Prostate gland (tissue), 2 donors: ENCODE data around the gene ERMP1. TPM values are rescaled to one million over a fixed set of nuclear protein-coding genes. Genes with fewer than 3 reads are reported as not detected.

ENCODE experiments used
- DNase-seq: peaks from one replicate; pipeline ENCODE4 v3.0.0-alpha.2; 2019; ENCODE audit warnings: low spot score
- H3K27ac ChIP-seq, 2 donors: fragments of 200-600 bp; sonication (generic); 2 replicates each; pipeline ENCODE4 v1.5.1; 2017 to 2019
- H3K27me3 ChIP-seq: fragments of 200-600 bp; sonication (generic); replicated peaks from 2 replicates; pipeline ENCODE4 v1.5.1; 2019; ENCODE audit not compliant: insufficient read depth
- H3K36me3 ChIP-seq, 2 donors: fragments of 200-600 bp; sonication (generic); 1 replicate in 1 of 2; 2 replicates in 1 of 2; pipeline versions ENCODE4 v1.5.1 to v1.8.1; 2017 to 2019
- H3K4me1 ChIP-seq: fragments of 200-600 bp; sonication (generic); replicated peaks from 2 replicates; pipeline ENCODE4 v1.5.1; 2019
- H3K4me3 ChIP-seq, 2 donors: fragments of 200-600 bp; sonication (generic); 2 replicates each; pipeline ENCODE4 v1.5.1; 2017 to 2019
- H3K9me3 ChIP-seq: fragments of 200-600 bp; sonication (generic); 2 replicates; pipeline ENCODE4 v1.5.1; 2017
- POLR2A ChIP-seq: fragments of 450-650 bp; IDR thresholded peaks from one replicate; pipeline ENCODE4 v1.6.1; 2016; ENCODE audit warnings: antibody characterized with exemption, mild to moderate bottlenecking
- POLR2AphosphoS5 ChIP-seq: sonication (generic); formaldehyde crosslinking; IDR thresholded peaks from one replicate; pipeline ENCODE4 v1.6.1; 2017; ENCODE audit warnings: antibody characterized with exemption
- WGBS: methylation state at CpG from one replicate; pipeline ENCODE4 v1.1.5; 2018; 5-methylcytosine and 5-hydroxymethylcytosine counted together
- intact Hi-C: fragments of 100-400 bp; cut with DNase I; formaldehyde crosslinking; loops from one replicate; pipeline ENCODE4 v1.14.2; 2022
- total RNA-seq, 2 donors: library from RNA; depleted of rRNA; stranded (reverse); fragments of >200 nt; gene quantifications; one replicate each; pipeline ENCODE4 v1.1.0, GENCODE V29; 2016
- TF ChIP-seq, protein P1 (sequence below), 4 experiments: fragments of 200-600 bp in 2 of 4; fragments of 450-650 bp in 2 of 4; sonication (generic) in 2 of 4; IDR thresholded peaks; 1 replicate in 3 of 4; 2 replicates in 1 of 4; pipeline ENCODE4 v1.5.1; 2016 to 2019; ENCODE audit warnings: antibody characterized with exemption in 4 of 4, mild to moderate bottlenecking in 2 of 4, moderate library complexity in 2 of 4

The ERMP1 gene
- total RNA-seq, 2 donors from 2014 or later, result 21.7 to 24.7 TPM

DNA sequence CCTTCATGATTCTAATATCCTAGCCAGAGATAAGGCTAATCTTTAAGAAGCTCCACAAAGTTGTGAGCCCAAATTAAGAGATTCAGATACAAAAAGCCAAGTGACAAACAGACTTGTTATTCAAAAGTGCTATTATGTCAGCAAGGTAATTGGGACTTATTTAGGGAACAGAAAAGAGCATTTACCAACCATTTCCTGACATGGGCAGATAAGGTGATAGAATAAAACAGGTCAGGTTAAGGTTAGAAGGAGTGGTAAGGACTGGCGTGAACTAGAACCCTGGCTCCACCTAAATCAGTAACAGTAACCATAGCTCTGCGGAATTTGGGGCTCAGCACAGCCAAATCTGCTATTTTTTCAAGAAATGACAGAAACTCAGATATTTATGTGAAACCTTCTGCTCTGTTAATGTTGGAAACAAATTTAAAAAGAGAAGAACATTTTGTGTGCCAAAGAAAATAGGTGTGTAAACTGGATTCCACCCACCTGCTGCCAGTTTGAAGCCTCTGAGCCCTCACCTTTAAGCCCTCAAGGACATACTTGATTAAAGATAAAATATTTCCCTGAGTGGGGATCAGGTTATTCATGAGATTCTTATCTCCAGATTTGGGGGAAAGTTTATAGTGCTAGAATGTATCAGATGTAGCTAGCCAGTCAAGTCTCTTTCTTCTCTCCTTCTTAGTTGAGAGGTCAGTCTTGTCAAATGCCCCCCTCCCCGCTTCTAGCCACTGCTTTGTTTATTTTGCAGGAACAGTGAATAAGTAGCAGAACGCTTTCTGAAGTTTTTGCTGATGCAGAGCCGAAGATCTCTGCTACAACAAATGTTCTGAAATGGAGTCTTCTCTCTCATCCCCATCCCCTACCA lies 10.2 kb upstream of the ERMP1 start:
- no peaks in the 10 kb centered on the region for H3K36me3 ChIP-seq
- DNase-seq, result no peak
- intact Hi-C loops, result no loop called here
- 10% methylated on average over 5 of the region's 5 CpGs for WGBS
- TF ChIP-seq POLR2AphosphoS5, result no peak
- TF ChIP-seq, protein P1, sequence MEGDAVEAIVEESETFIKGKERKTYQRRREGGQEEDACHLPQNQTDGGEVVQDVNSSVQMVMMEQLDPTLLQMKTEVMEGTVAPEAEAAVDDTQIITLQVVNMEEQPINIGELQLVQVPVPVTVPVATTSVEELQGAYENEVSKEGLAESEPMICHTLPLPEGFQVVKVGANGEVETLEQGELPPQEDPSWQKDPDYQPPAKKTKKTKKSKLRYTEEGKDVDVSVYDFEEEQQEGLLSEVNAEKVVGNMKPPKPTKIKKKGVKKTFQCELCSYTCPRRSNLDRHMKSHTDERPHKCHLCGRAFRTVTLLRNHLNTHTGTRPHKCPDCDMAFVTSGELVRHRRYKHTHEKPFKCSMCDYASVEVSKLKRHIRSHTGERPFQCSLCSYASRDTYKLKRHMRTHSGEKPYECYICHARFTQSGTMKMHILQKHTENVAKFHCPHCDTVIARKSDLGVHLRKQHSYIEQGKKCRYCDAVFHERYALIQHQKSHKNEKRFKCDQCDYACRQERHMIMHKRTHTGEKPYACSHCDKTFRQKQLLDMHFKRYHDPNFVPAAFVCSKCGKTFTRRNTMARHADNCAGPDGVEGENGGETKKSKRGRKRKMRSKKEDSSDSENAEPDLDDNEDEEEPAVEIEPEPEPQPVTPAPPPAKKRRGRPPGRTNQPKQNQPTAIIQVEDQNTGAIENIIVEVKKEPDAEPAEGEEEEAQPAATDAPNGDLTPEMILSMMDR (IDR thresholded peaks at IDR 0.05), result no peak
- no peak for TF ChIP-seq POLR2A
- H3K4me1 ChIP-seq, result no peaks in the 10 kb centered on the region
- no peak overlapping the region for H3K4me3 ChIP-seq
- no peaks in the 10 kb centered on the region for H3K27me3 ChIP-seq
- H3K9me3 ChIP-seq, result no peaks in the 10 kb centered on the region
- H3K27ac ChIP-seq, result peak overlapping the region; percentile 48 to 49

DNA sequence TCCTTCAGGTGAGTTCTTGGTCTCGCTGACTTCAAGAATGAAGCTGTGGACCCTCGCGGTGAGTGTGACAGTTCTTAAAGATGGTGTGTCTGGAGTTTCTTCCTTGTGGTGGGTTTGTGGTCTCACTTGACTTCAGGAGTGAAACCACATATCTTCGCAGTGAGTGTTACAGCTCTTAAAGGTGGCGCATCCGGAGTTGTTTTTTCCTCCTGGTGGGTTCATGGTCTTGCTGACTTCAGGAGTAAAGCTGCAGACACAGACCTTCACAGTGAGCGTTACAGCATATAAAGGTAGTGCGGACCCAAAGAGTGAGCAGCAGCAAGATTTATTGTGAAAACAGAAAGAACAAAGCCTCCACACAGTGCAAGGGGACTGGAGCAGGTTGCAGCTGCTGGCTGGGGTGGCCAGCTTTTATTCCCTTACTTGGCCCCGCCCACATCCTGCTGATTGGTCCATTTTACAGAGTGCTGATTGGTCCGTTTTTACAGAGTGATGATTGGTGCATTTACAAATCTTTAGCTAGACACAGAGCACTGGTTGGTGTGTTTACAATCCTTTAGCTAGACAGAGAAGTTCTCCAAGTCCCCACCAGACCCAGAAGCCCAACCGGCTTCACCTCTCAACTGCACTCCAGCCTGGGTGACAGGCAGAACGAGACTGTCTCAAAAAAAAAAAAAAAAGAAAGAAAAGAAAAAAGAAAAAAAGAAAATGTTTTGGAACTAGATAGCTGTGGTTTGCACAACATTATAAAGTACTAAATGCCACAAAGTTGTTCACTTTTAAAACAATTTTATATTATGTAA lies 9.1 kb upstream of the ERMP1 start:
- H3K9me3 ChIP-seq, result no peaks in the 10 kb centered on the region
- WGBS, result 82% methylated on average over 12 of the region's 12 CpGs
- intact Hi-C loops, result no loop called here
- H3K36me3 ChIP-seq, result no peaks in the 10 kb centered on the region
- TF ChIP-seq, protein P1 (IDR thresholded peaks at IDR 0.05), result no peak
- TF ChIP-seq POLR2A (no peak), POLR2AphosphoS5 (no peak)
- no peak overlapping the region for H3K4me3 ChIP-seq
- DNase-seq, result no peak
- no peaks in the 10 kb centered on the region for H3K4me1 ChIP-seq
- no peak overlapping the region for H3K27ac ChIP-seq
- no peaks in the 10 kb centered on the region for H3K27me3 ChIP-seq

DNA sequence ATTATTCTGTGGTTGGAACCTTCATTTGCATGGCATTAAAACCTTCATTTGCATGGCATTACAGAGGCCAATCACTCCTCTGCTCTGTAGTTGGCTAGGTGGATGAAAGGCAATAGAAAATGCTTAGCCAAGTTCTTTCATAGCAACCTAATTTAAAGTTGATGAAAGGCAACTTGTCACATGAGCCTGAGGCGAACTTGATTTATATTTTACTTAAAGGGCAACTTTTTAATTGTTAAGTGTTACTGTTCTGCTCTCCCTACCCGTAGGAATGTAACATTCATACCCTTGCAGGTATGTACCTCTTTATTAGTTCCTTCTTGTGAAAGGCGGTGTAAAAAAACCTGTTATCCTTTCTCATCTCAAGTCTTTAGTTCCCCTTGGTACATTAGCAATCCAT lies 7.9 kb upstream of the ERMP1 start:
- Histone ChIP-seq H3K27ac (no peak overlapping the region), H3K36me3 (no peaks in the 10 kb centered on the region), H3K4me3 (no peak overlapping the region), H3K9me3 (no peaks in the 10 kb centered on the region), H3K27me3 (no peaks in the 10 kb centered on the region), H3K4me1 (no peaks in the 10 kb centered on the region)
- no peak for TF ChIP-seq POLR2A
- TF ChIP-seq, protein P1 (IDR thresholded peaks at IDR 0.05), result no peak
- no peak for TF ChIP-seq POLR2AphosphoS5
- DNase-seq, result no peak
- WGBS, result 45% methylated on average over 3 of the region's 3 CpGs
- intact Hi-C loops, result no loop called here

DNA sequence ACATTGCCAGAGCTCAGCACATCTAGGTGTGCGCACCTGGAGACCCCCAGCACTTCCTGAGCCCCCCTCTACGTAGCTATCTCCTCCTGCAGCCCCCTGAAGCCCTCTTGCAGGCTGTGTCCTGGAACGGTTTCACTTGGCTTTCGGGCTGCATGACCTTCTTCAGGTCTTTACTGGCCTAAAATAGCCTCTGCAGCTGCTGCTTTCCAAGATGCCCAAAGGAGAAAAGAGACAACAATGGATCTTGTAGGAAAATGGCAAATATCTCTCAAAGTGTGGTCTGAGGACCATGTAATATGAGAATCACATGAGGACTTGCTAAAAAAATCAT lies 6.6 kb upstream of the ERMP1 start:
- H3K27ac ChIP-seq, result no peak overlapping the region

More for the DNA sequence above, 6.6 kb upstream of the ERMP1 start:
- TF ChIP-seq POLR2AphosphoS5, result no peak
- TF ChIP-seq POLR2A, result no peak
- TF ChIP-seq, protein P1 (IDR thresholded peaks at IDR 0.05), result no peak
- no peak for DNase-seq
- intact Hi-C loops, result no loop called here
- Histone ChIP-seq H3K9me3 (no peaks in the 10 kb centered on the region), H3K4me1 (no peaks in the 10 kb centered on the region), H3K36me3 (no peaks in the 10 kb centered on the region), H3K27me3 (no peaks in the 10 kb centered on the region), H3K4me3 (no peak overlapping the region)
- 81% methylated on average over 4 of the region's 4 CpGs for WGBS
